Fibroblast of lung (primary cell): ENCODE data around the gene DDR2. TPM values are rescaled to one million over a fixed set of nuclear protein-coding genes. Genes with fewer than 3 reads are reported as not detected.

Experiments used
- DNase-seq, 2 donors: peaks; one replicate each; pipeline versions ENCODE4 v3.0.0 to v3.0.0-alpha.2; 2010; ENCODE audit warnings: low read depth in 2 of 2
- H2AFZ ChIP-seq: 2 replicates; pipeline ENCODE4 v1.5.1; 2012; ENCODE audit warnings: low read length, control low read depth, inconsistent platforms
- H3K27ac ChIP-seq: 2 replicates; pipeline ENCODE4 v1.5.1; 2011; ENCODE audit warnings: low read length, control low read depth; ENCODE audit not compliant: insufficient read depth
- H3K27me3 ChIP-seq: 2 replicates; pipeline ENCODE4 v1.5.1; 2011; ENCODE audit warnings: mild to moderate bottlenecking, low read length; ENCODE audit not compliant: control insufficient read depth, insufficient read depth
- H3K36me3 ChIP-seq: 2 replicates; pipeline ENCODE4 v1.5.1; 2011; ENCODE audit warnings: low read length; ENCODE audit not compliant: control insufficient read depth, insufficient read depth
- H3K4me1 ChIP-seq: 2 replicates; pipeline ENCODE4 v1.5.1; 2011; ENCODE audit warnings: low read length; ENCODE audit not compliant: control insufficient read depth, insufficient read depth; ENCODE audit errors: extremely low read depth
- H3K4me2 ChIP-seq: 2 replicates; pipeline ENCODE4 v1.5.1; 2011; ENCODE audit warnings: low read length, control low read depth; ENCODE audit not compliant: insufficient read depth; ENCODE audit errors: extremely low read depth
- H3K4me3 ChIP-seq, 4 experiments: fragments of 200-600 bp in 1 of 4; sonication (generic) in 1 of 4; replicated peaks in 1 of 4; 2 replicates each; pipeline ENCODE4 v1.5.1; 2011 to 2016; ENCODE audit warnings: low read length in 4 of 4, low read depth in 3 of 4, mild to moderate bottlenecking in 3 of 4, control low read depth in 2 of 4, inconsistent platforms in 1 of 4, mixed read lengths in 1 of 4; ENCODE audit not compliant: insufficient read depth in 1 of 4; ENCODE audit errors: control extremely low read depth in 1 of 4
- H3K79me2 ChIP-seq: 2 replicates; pipeline ENCODE4 v1.5.1; 2012; ENCODE audit warnings: mild to moderate bottlenecking, low read length, inconsistent platforms; ENCODE audit not compliant: control insufficient read depth, insufficient read depth
- H3K9ac ChIP-seq: 2 replicates; pipeline ENCODE4 v1.5.1; 2011; ENCODE audit warnings: mild to moderate bottlenecking, low read length, control low read depth; ENCODE audit not compliant: insufficient read depth
- H3K9me3 ChIP-seq: 2 replicates; pipeline ENCODE4 v1.5.1; 2012; ENCODE audit warnings: low read depth, low read length; ENCODE audit not compliant: control insufficient read depth, insufficient read depth
- H4K20me1 ChIP-seq: 2 replicates; pipeline ENCODE4 v1.5.1; 2011; ENCODE audit warnings: low read length; ENCODE audit not compliant: control insufficient read depth, insufficient read depth; ENCODE audit errors: extremely low read depth
- EZH2 ChIP-seq: IDR thresholded peaks from 2 replicates; pipeline ENCODE4 v1.5.1; 2012; ENCODE audit warnings: low read length, control low read depth, mild to moderate bottlenecking; ENCODE audit errors: missing control alignments
- polyA plus RNA-seq, 2 donors: library from polyadenylated mRNA; depleted of rRNA in 1 of 2; stranded (reverse) in 1 of 2; unstranded in 1 of 2; fragments of >200 nt; gene quantifications; 2 replicates each; pipeline ENCODE4 v1.2.1, GENCODE V29; 2011 to 2012; ENCODE audit warnings: missing spikeins in 1 of 2
- total RNA-seq: library from RNA; depleted of rRNA; stranded (reverse); fragments of >200 nt; gene quantifications from 2 replicates; pipeline ENCODE4 v1.2.1, GENCODE V29; 2014
- TF ChIP-seq, protein P1 (sequence below), 2 donors: IDR thresholded peaks in 1 of 2; conservative IDR thresholded peaks in 1 of 2; 1 replicate in 1 of 2; 2 replicates in 1 of 2; pipeline ENCODE4 v1.5.1; 2011 to 2012; ENCODE audit warnings: low read length in 2 of 2, control low read depth in 1 of 2, inconsistent platforms in 1 of 2, low read depth in 1 of 2, mild to moderate bottlenecking in 1 of 2

The DDR2 gene
- total and polyA plus RNA-seq, 2 donors (not counting 1 experiment from before 2014, with no cell fraction given), result 192 to 303 TPM

DNA sequence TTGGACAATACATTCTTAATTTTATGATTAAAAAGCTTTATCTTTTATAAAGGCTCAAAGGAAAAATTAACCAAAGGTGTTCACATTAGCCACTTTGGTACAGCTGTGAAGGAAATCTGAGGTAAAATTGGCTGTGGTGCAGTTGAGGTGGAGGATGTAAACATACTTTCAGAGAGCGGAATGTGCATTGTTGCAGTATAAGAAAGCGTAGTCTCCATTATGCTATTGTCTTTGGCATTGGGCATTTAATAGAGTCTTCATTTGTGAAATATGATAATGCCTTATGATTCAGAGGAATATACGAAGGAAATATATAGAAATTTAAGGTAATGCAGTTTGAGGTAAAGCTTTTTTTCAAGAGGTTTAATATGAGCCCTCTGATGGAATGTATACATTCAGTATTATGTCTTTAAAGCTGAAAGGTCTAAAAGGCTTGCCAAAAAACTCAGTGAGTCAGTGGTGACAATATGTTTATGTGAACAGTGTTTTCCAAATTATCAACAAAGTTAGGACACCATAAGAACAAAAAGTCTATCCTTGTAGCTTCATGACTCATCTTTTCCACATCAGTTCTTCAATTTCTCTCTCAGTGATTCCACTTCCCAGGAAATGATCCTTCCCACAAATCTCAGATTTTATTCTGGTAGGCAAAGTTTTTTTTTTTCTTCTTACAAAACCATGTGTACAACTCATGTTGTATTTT is 26.9 kb upstream of the DDR2 start:
- Histone ChIP-seq H3K27ac (no peak overlapping the region), H3K4me2 (no peak overlapping the region)

DNA sequence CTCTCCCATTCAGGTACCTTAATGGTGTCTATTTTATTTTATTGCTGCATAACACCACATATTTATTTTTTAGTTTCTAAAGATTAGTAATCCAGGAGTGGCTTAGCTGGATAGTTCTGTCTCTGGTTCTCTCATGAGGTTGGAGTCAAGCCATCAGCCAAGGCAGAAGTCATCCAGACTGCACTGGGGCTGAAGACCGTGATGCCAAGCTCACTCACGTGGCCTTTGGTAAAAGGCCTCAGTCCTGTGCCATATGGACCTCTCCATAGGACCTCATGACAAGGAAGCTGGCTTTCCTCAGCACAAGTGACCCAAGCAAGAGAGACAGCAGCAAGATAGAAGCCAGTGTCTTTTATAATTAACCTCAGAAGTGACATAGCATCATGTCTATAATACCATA is 23.0 kb upstream of the DDR2 start:
- no peaks in the 10 kb centered on the region for H3K36me3 ChIP-seq
- H3K79me2 ChIP-seq, result no peaks in the 10 kb centered on the region
- no peak overlapping the region for H3K9ac ChIP-seq
- H2AFZ ChIP-seq, result no peak overlapping the region
- H3K4me1 ChIP-seq, result peaks cover 6% of the 10 kb centered on the region
- no peak for DNase-seq
- no peak overlapping the region for H3K4me3 ChIP-seq
- no peaks in the 10 kb centered on the region for H3K9me3 ChIP-seq
- H3K27ac ChIP-seq, result no peak overlapping the region
- H3K27me3 ChIP-seq, result no peaks in the 10 kb centered on the region
- no peaks in the 10 kb centered on the region for H4K20me1 ChIP-seq
- H3K4me2 ChIP-seq, result no peak overlapping the region
- TF ChIP-seq, protein P1, sequence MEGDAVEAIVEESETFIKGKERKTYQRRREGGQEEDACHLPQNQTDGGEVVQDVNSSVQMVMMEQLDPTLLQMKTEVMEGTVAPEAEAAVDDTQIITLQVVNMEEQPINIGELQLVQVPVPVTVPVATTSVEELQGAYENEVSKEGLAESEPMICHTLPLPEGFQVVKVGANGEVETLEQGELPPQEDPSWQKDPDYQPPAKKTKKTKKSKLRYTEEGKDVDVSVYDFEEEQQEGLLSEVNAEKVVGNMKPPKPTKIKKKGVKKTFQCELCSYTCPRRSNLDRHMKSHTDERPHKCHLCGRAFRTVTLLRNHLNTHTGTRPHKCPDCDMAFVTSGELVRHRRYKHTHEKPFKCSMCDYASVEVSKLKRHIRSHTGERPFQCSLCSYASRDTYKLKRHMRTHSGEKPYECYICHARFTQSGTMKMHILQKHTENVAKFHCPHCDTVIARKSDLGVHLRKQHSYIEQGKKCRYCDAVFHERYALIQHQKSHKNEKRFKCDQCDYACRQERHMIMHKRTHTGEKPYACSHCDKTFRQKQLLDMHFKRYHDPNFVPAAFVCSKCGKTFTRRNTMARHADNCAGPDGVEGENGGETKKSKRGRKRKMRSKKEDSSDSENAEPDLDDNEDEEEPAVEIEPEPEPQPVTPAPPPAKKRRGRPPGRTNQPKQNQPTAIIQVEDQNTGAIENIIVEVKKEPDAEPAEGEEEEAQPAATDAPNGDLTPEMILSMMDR (conservative IDR thresholded peaks at IDR 0.05 in 1 of 2, IDR thresholded peaks at IDR 0.05 in 1 of 2; ENCODE audit: low read depth in 1 of 2, low read length in 2 of 2), result no peak
- TF ChIP-seq EZH2, result no peak

More for the DNA sequence above, 26.9 kb upstream of the DDR2 start:
- TF ChIP-seq EZH2, result no peak
- TF ChIP-seq, protein P1 (conservative IDR thresholded peaks at IDR 0.05 in 1 of 2, IDR thresholded peaks at IDR 0.05 in 1 of 2; ENCODE audit: low read depth in 1 of 2, low read length in 2 of 2), result no peak
- Histone ChIP-seq H3K9me3 (no peaks in the 10 kb centered on the region), H3K4me3 (no peak overlapping the region), H3K4me1 (peaks cover 3% of the 10 kb centered on the region), H3K9ac (no peak overlapping the region), H3K79me2 (no peaks in the 10 kb centered on the region), H2AFZ (no peak overlapping the region), H3K36me3 (no peaks in the 10 kb centered on the region), H4K20me1 (no peaks in the 10 kb centered on the region), H3K27me3 (no peaks in the 10 kb centered on the region)
- DNase-seq, result peak; percentile 96 to 98

DNA sequence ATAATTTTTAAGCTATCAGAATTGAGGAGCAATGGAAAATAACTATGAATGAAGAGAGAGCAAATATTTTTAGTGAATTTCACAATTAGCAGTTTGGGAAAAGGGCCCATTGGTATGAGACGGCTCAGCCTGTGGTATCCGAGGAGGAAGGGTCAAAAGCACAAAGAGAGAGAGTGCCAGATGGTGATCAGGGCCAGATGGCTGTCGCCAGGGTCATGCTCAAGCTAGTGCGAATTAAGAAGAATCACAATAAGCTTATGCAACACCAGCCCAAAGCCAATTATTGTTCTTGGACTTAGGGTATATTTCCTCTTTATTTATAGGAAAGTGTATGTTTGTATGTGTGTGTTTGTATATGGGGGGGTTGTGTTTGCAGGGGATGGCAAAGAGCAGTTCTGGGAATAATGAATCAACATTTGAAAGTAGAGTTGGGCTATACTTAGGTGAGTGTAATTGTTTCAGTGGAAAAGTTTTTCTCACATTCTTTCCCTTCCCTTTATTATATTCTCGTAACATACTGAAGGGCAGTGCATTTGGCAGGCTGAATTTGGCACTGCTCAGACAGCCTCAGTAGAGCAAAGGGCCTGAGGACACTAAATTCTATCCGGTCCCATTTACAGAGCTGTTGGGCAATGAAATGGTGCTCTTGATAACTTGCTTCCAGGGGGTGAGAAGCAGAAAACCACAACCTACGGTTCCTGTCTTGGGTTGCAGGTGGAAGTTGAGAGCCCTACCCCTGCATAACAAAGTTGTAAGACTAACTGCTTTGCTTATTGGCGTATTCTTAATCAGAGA is 19.5 kb upstream of the DDR2 start:
- Histone ChIP-seq H2AFZ (no peak overlapping the region), H3K4me2 (no peak overlapping the region)
- DNase-seq, result peak; percentile 38 to 77

More for the DNA sequence above, 19.5 kb upstream of the DDR2 start:
- Histone ChIP-seq H3K9ac (no peak overlapping the region), H4K20me1 (no peaks in the 10 kb centered on the region), H3K4me3 (no peak overlapping the region), H3K79me2 (no peaks in the 10 kb centered on the region), H3K36me3 (no peaks in the 10 kb centered on the region), H3K4me1 (peaks cover 3% of the 10 kb centered on the region), H3K27me3 (no peaks in the 10 kb centered on the region), H3K27ac (no peak overlapping the region), H3K9me3 (no peaks in the 10 kb centered on the region)
- TF ChIP-seq, protein P1 (conservative IDR thresholded peaks at IDR 0.05 in 1 of 2, IDR thresholded peaks at IDR 0.05 in 1 of 2; ENCODE audit: low read depth in 1 of 2, low read length in 2 of 2), result no peak
- no peak for TF ChIP-seq EZH2
